ENCODE measurements around the gene NAT16. TPM values are rescaled to one million over a fixed set of nuclear protein-coding genes. Genes with fewer than 3 reads are reported as not detected.

The NAT16 gene
- total and polyA plus RNA-seq, 10 of the 15 experiments (the other 5 are each of a cell fraction or from before 2014, with no cell fraction given) = not detected

- TF ChIP-seq SIN3A (IDR thresholded peaks at IDR 0.05; ENCODE audit: low read depth, low read length) (peak; percentile 84; the same call in 1 of the 2 replicates), HDAC6 (IDR thresholded peaks at IDR 0.05; ENCODE audit: unreplicated experiment) (no peak), MLLT1 (IDR thresholded peaks at IDR 0.05) (peak; percentile 34; the same call in 1 of the 2 replicates), YY1 (IDR thresholded peaks at IDR 0.05; ENCODE audit: low read depth, low read length) (peak; percentile 99), BHLHE40 (IDR thresholded peaks at IDR 0.05; ENCODE audit: borderline replicate concordance in 1 of 2, low read depth in 2 of 2, low read length in 1 of 2) (peak in 1 of 2 experiments; percentile 44; a peak in 1 of 4 replicates), TCF12 (IDR thresholded peaks at IDR 0.05; ENCODE audit: low read depth, low read length) (no peak), GATAD2B (conservative IDR thresholded peaks at IDR 0.05; ENCODE audit: low read depth) (no peak), RCOR1 (conservative IDR thresholded peaks at IDR 0.05; ENCODE audit: low read depth, low read length) (no peak), ATF7 (IDR thresholded peaks at IDR 0.05; ENCODE audit: low read depth) (no peak), BCLAF1 (IDR thresholded peaks at IDR 0.05) (no peak), ZNF24 (IDR thresholded peaks at IDR 0.05) (no peak), KAT2A (conservative IDR thresholded peaks at IDR 0.05; ENCODE audit: control insufficient read depth, low read depth, low read length) (no peak), NR2C1 (IDR thresholded peaks at IDR 0.05) (peak; percentile 75), STAT1 (conservative IDR thresholded peaks at IDR 0.05) (no peak), TAF1 (IDR thresholded peaks at IDR 0.05; ENCODE audit: borderline replicate concordance, low read depth, low read length) (no peak), KDM1A (IDR thresholded peaks at IDR 0.05; ENCODE audit: borderline replicate concordance) (no peak), CREM (IDR thresholded peaks at IDR 0.05; ENCODE audit: low read depth) (peak; percentile 48; the same call in 1 of the 2 replicates), RELA (IDR thresholded peaks at IDR 0.05; ENCODE audit: borderline replicate concordance, partially characterized antibody) (no peak)
- TF ChIP-seq, protein P1, sequence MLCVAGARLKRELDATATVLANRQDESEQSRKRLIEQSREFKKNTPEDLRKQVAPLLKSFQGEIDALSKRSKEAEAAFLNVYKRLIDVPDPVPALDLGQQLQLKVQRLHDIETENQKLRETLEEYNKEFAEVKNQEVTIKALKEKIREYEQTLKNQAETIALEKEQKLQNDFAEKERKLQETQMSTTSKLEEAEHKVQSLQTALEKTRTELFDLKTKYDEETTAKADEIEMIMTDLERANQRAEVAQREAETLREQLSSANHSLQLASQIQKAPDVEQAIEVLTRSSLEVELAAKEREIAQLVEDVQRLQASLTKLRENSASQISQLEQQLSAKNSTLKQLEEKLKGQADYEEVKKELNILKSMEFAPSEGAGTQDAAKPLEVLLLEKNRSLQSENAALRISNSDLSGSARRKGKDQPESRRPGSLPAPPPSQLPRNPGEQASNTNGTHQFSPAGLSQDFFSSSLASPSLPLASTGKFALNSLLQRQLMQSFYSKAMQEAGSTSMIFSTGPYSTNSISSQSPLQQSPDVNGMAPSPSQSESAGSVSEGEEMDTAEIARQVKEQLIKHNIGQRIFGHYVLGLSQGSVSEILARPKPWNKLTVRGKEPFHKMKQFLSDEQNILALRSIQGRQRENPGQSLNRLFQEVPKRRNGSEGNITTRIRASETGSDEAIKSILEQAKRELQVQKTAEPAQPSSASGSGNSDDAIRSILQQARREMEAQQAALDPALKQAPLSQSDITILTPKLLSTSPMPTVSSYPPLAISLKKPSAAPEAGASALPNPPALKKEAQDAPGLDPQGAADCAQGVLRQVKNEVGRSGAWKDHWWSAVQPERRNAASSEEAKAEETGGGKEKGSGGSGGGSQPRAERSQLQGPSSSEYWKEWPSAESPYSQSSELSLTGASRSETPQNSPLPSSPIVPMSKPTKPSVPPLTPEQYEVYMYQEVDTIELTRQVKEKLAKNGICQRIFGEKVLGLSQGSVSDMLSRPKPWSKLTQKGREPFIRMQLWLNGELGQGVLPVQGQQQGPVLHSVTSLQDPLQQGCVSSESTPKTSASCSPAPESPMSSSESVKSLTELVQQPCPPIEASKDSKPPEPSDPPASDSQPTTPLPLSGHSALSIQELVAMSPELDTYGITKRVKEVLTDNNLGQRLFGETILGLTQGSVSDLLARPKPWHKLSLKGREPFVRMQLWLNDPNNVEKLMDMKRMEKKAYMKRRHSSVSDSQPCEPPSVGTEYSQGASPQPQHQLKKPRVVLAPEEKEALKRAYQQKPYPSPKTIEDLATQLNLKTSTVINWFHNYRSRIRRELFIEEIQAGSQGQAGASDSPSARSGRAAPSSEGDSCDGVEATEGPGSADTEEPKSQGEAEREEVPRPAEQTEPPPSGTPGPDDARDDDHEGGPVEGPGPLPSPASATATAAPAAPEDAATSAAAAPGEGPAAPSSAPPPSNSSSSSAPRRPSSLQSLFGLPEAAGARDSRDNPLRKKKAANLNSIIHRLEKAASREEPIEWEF (IDR thresholded peaks at IDR 0.05; ENCODE audit: insufficient replicate concordance, low read depth, low read length) = no peak
Measured at GRCh38 chr7:101217388-101218235, 37.5 kb upstream of the NAT16 start, which contains the start of the genes PLOD3 and ZNHIT1 (continued).

All from GM12878 (cell line).